HG03045 (cell line): Measurements from ENCODE around the gene BIRC7.

ENCODE experiments used
- ATAC-seq: cut with Tn5 transposase; IDR thresholded peaks from one replicate; pipeline ENCODE4 v1.9.1; 2021; ENCODE audit warnings: mild to moderate bottlenecking, moderate library complexity; ENCODE audit not compliant: unreplicated experiment

Gene BIRC7

DNA sequence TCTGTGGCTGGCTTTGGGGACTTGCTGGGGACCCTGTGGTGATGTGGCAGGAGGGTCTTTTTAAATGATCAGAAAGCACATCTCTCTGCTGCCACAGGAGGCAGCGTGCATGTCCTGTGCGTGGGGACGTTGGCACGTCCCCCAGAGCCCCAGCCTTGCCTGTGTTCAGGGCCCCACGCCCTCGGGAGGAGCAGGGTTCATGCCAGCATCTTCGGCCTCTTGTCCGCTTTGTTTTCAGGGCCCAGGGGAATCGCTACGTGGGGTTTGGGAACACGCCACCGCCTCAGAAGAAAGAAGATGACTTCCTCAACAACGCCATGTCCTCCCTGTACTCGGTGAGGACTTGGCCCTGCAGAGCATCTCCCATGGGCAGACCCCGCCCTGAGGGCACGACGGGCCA is 43.0 kb downstream of the BIRC7 start:
- ATAC-seq, result no peak

DNA sequence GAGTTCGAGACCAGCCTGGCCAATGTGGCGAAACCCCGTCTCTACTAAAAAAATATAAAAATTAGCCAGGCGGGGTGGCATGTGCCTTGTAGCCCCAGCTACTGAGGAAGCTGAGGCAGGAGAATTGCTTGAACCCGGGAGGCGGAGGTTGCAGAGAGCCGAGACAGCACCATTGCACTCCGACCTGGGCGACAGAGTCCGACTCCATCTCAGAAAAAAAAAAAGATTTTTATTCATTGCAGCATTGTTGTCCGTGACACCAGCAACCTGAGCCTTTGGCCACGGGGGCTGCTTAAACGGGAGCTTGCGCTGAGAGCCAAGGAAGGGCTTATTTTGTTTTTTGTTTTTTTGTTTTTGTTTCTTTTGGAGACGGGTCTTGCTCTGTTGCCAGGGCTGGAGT is 44.2 kb downstream of the BIRC7 start:
- no peak for ATAC-seq

DNA sequence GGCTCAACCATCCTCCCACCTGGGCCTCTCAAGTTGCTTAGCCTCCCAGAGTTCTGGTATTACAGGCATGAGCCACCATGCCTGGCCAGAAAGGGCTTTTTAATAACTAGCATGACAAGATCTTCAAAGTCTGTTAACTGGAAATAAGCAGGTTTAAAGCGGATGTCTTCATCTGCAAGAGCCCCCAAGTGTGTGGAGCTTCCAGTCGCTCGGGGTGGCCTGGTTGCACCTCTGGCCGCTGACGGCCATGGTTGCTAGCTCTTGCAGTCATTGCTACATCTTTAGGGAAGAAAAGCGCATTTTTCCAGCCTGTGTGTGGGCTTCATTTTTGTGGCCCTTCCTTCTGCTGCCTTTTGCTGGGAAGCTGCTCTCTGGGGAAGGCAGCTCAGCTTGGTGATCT is 44.7 kb downstream of the BIRC7 start:
- no peak for ATAC-seq

DNA sequence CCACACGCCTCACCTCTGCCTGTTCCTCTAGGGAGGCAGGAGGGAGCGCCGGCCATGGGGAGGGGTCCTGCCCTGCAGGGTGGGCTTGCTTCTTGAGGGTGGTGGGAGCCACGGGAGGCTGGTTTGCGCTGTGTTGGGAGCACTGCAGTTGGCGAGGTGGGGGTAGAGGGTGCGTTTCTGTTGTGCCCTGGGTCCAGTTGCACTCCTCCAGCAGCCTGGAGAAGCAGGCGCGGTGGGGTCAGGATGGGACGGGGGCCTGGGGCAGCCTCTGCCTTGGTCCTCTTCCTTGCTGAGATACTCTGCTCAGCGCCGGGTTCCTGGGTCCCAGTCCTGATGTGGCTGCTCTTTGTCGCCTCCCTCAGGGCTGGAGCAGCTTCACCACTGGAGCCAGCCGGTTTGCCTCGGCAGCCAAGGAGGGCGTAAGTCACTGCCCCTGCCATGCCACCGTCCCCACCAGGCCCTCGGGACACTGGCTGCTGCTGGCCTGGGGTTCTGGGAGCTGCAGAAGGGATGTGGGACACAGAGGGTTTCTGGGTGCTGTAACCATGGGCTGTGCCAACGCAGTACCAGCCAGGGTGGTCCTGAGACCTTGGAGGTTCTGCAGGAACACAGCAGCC is 45.3 kb downstream of the BIRC7 start:
- no peak for ATAC-seq

DNA sequence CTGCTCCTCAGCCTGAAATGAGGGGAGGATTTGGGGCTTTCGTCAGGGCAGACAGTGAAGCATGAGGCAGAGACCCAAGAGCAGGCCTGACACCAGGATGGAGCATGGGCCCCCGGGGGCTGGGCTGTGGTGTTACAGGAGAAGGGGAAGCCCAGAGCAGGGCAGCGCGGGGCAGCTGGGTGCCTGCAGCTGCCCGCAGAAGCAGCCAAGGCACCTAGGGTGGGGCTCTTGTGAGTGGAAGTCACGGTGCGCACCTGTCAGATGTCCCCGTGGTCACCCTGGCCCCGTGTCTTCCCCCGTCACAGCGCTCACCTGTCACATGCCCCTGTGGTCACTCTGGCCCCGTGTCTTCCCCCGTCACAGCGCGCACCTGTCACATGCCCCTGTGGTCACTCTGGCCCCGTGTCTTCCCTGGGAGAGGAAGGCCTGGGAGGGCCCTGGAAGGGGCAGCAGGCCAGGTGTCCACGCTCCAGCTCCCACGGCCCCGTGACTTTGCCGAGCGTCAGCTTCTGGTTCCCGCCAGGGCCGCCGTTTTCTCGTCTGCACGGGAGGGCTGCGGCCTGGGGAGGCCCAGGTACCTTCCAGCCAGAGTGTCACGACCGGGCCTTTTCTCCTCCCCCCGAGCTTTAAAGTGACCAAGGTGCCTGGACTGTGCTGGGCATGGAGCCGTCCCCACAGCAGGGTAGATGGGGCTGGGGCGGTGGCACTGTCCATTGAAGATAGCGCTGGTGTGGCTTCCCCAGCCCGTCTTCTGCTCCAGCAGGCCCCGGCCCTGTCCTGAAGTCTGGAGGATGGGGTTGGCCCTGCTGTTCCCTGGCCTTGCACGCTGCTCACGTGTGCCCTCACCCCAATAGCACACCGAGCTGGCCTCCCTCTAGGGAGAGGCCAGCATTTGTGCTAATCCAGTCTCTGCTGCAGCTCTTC is 46.3 kb downstream of the BIRC7 start:
- no peak for ATAC-seq

DNA sequence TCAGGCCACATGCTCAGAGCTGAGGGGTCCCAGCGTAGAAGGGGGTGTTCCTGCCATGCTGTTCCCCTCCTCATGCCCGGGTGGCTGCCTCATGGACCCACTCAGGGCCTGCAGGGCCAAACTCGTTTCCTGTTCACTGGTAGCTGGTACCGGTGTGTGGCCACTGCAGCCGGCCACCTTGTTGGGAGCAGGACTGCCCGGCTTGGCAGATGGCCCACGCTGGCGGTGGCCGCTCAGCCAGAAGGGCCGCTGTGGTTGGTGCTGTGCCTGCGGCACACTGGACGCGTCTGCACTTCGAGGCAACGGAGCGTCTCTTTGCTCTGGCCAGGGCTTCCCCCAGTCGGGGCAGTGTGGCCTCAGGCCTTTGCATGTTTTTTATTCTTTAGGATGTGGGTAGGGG is 47.2 kb downstream of the BIRC7 start:
- ATAC-seq, result no peak

DNA sequence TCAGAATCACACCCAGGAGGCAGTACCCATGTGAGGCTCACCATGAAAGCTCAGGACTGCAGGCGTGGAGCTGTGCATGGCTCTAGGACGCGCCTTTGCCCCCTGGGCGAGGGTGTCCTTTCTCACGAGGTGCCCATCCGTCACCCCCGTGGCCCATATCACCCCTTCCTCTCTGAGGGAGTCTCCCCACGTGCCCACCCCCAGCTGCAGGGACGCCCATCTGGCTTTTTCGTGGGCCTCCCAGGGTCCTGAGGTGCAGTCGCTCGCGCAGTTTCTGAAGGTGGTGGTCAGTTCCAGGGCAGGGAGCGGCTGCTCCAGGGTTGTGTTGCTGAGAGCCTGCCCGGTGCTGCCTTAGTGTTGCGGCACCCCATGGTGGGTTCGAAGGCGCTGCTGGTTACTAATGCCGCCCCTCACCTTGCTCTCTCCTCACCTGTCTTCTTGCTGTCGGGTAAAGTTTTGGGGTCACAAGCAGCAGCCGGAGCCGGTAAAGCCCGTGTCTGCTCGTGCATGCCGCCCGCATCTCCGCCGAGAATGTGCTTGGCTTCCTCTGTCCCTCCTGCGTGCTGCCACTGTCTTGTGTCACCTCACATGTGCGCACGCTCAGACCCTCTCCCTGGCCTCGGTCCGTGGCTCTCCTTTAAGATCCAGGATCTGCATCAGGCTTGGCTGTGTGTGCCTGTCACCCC is 47.8 kb downstream of the BIRC7 start:
- ATAC-seq, result no peak

DNA sequence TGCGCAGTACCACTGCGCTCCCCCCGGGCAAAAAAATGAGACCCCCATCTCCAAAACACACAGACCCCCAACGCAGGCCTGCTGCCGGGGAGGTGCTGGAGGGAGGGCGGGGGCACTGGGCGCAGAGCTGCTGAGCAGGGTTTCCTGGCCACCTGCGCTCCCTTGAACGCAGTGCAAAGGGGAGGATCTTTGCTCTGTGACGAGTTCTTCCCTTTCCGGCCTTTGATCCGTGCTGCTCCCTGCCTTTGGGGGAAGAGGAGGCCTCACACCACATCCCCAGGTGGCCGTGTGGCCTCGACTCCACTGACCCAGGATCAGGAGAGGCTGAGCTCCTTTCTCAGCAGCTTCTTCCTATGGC is 48.4 kb downstream of the BIRC7 start:
- ATAC-seq, result no peak

DNA sequence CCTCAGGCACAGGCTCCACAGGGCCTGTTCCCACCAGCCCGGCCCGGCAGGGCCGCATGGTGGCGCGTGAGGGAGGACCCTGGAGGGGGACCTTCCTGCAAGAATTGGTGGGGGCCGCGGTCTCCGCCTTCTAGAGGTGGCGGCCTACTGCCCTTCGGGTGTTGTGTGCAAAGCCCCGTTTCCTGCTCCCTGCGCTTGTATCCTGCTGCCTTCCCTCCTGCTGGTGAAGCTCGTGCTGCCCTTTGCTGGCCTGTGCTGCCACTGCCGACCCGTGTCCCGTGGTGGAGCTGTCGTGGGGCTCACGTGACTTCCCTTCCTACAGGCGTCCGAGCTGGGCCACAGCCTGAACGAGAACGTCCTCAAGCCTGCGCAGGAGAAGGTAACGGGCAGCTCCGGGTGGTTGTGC is 48.8 kb downstream of the BIRC7 start:
- no peak for ATAC-seq

DNA sequence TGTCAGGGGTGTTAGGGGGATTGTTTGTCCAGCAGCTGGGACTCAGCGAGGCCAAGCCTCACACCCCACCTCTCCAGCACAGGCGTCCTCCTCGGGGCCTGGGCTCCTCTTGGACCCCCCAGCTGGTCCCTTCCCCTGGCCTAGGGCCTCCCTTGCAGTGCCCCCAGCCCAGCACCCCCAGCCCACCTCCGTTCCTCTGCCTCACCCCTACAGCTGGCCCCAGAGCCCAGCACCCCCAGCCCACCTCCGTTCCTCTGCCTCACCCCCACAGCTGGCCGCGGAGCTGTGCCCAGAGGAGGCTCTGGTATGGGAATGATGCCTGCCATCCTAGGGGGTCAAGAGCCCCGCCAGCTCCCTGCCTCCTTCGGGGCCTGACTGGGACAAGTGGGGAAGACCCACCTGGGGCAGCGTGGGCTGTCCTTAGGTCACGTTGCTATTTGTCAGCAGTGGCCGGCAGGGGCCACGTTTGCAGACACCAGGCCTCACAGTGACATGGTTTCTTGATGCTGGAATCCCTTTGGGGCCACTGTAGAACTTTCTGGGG is 49.3 kb downstream of the BIRC7 start:
- no peak for ATAC-seq

DNA sequence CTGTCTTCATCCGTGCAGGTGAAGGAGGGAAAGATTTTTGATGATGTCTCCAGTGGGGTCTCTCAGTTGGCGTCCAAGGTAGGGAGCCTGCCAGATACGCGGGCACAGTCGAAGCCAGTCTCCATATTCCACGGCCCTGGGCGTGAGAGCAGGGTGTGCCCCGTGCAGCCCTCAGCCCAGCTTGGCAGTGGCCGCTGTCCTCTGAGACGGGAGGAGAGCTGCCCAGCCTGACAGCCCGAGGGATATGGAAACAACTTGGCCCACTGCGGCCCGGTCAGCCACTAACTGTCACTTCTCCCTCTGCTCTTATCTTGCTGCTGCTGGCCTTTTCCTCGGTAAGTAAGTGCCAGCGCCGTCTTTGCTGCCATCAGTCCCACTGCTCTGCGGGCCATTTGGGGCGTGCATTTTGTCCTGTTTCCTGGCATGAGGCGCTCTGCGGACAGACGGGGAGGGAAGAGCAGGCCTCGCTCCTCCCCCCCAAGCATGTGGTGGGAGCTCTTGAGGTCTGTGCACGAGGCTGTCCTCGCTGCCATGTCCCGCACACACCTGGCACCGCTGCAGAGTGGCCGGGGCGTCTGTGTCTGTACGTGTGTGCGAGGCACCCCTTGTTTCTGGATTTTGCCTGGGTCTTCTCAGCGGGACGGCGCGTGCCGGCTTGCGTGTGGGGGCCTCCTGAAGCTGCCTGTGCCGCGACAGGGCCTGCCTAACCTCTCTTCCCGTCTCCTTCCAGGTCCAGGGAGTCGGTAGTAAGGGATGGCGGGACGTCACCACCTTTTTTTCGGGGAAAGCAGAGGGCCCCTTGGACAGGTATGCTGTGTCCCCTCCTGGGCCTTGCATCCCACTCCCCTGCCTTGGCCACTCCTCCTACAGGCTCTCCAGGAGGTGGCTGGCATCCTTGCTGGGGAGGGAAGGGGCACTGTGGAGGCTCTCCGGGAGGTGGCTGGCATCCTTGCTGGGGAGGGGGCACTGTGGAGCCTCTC is 50.2 kb downstream of the BIRC7 start:
- ATAC-seq, result no peak

DNA sequence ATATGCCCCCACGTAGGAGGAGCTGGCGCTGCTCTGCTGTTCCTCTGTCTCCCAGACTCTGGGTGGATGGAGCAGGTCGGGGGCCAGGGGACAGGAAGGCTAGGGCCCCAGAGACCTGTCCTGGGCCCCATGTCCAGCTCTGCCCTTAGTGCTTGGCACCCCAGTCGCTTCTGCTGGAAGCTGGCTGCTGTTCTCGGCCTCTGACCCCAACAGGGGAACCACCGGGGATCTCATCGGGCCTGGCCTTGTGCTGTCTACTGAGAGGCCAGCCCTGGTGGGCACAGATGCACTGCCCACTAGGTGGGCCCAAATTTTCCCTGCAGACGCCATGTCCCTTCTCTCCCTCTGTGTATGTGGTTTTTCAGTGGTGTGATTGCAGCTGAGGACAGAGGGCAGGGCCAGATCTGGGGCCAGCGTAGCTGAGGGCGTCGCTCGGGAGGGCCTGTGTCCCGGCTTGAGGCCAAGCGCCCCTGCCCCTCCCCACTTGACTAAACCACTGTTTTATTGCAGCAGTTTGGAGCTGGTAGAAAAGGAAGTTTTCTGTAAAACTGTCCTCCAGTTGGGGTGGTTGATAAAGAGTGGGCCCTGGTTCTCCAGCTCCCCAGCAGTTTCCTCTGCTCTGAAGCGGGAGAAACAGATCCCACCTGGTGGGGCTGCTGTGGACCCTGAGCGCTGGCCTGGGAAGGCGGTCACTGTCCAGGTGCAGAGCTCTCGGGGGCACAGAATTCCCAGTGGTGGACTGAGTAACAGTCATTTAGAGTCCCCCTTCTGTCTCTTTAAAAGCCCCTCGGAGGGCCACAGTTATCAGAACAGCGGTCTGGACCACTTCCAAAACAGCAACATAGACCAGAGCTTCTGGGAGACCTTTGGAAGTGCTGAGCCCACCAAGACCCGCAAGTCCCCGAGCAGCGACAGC is 51.3 kb downstream of the BIRC7 start:
- no peak for ATAC-seq

DNA sequence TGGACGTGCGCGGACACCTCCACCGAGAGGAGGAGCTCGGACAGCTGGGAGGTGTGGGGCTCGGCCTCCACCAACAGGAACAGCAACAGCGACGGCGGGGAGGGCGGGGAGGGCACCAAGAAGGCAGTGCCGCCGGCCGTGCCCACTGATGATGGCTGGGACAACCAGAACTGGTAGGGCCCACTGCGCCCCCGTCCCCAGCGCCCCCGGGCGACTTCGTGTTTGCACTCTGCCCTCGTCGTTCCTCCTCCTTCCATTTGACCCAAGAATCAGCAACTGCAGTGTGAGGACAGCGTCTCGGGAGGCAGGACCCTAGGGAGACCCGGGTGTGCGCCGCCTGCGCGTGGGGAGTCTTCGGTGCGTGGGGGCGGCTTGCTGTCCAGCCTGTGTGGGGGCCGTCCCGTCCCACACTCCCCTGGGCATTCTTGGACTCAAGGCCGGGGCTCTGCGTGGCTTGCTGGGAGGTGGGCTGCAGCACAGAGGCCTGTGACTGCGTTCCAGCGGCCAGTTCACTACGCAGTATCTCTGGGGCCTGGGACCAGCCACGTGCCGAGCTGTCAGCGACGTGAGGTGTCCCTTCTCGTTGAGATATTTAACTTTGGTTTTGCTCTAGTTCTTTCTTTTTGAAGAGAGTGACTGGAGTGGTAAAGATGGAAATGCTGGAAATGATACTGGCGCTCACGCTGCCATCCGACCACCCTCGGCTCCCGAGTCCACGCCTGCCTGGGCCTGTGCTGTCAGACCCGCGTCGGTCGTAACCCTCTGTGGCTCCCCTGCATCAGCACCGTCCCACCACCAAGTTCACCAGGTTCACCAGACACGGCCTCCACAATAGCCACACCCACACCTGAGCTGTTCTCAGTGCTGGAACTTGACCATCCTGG is 52.2 kb downstream of the BIRC7 start:
- no peak for ATAC-seq

DNA sequence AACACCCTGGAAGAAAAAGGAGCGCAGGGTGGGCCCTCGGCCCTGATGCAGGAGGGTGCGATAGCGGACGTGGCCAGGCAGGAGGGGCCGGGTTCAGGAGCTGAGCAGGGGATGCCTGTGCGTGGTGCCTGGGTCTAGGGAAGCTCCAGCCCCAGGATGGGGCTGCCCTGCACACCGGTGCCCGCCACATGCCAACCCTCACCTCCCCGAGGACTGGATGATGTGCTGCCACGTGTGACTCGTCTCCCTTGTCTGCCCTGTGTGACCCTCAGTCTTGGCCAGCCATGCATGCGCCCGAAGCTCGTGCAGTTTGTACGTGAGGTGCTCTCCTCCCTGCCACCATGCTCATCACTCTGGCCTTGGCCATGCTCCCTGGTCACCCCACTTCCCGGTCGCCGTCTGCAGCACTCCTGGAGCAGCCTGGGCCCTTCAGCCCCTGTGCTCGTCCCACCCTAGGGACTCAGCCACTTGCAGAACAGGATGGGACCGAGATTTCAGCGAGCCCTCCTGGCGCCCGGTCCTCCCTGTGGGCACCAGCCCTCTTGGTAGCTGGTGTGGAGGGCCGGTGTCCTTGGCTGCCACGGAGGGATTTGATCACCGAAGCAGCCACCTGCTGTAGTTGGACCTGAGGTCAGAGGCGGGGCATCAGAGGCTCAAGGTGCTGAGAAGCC is 53.0 kb downstream of the BIRC7 start:
- ATAC-seq, result no peak

DNA sequence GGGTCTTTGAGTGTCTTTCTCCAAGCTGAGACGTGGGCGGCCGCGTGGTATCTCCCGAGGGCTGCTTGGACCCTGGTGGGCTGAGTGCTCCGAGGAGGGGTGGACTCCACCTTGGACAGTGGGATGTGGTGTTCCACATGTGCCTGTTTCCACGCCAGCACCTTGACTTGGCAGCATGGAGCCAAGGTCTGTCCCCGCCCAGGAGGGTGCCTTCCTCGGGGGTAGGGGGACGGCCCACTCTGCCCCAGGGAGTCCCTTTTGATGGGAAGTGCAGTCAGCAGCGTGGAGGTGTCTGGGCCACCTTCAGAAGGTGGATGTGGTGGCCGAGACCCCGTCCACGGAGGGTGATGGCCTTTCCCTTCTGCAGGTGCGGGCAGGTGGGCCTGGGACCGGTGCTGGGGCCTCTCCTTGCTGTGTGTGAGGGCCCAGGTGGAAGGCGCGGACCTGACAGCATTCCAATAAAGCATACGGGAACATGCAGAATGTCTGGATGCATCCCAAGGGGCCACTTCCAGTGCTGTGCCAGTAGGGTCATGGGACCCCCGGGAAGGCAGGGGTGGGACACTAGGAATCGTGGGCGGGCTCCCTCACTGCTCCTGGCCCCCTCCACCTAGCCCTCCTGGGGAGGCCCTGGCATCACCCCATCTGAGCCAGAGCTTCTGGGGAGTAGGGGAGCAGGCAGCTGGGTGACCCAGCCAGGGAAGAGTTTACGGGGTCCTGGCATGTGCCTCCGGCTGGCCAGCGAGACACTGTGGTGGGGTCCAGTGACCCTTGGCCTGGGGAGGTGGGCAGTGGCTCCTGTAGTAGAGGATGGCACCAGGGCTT is 53.8 kb downstream of the BIRC7 start:
- ATAC-seq, result no peak
